GM23338 (cell line): ENCODE results near the gene COX17.

Source experiments
- CREB1 ChIP-seq: fragments of 250-450 bp; sonication (Bioruptor Pico); IDR thresholded peaks from 2 replicates; pipeline ENCODE4 v1.5.0; 2020; ENCODE audit warnings: low read depth, mild to moderate bottlenecking, moderate library complexity
- EZH2 ChIP-seq: fragments of 200-600 bp; sonication (generic); IDR thresholded peaks from one replicate; pipeline ENCODE4 v1.8.0; 2017; ENCODE audit warnings: antibody characterized with exemption, mild to moderate bottlenecking, low read depth; ENCODE audit not compliant: unreplicated experiment
- EZH2phosphoT487 ChIP-seq: fragments of 200-600 bp; sonication (generic); IDR thresholded peaks from one replicate; pipeline ENCODE4 v1.8.1; 2018; ENCODE audit warnings: antibody characterized with exemption; ENCODE audit not compliant: unreplicated experiment
- JUNB ChIP-seq: IDR thresholded peaks from one replicate; pipeline ENCODE4 v1.6.1; 2016; ENCODE audit warnings: antibody characterized with exemption; ENCODE audit not compliant: unreplicated experiment
- NANOG ChIP-seq: IDR thresholded peaks from 2 replicates; pipeline ENCODE4 v1.6.1; 2016; ENCODE audit warnings: antibody characterized with exemption, borderline replicate concordance
- POLR2AphosphoS5 ChIP-seq: IDR thresholded peaks from 2 replicates; pipeline ENCODE4 v1.6.1; 2016; ENCODE audit warnings: antibody characterized with exemption, low read depth
- STAT1 ChIP-seq: IDR thresholded peaks from one replicate; pipeline ENCODE4 v1.6.1; 2016; ENCODE audit warnings: antibody characterized with exemption; ENCODE audit not compliant: unreplicated experiment
- ZNF114 ChIP-seq: fragments of 250-450 bp; sonication (Bioruptor Pico); IDR thresholded peaks from 2 replicates; pipeline ENCODE4 v1.5.0; 2020; ENCODE audit warnings: mild to moderate bottlenecking, moderate library complexity
- ZNF331 ChIP-seq: fragments of 250-450 bp; sonication (Bioruptor Pico); IDR thresholded peaks from 2 replicates; pipeline ENCODE4 v1.5.0; 2020; ENCODE audit warnings: low read depth, mild to moderate bottlenecking, moderate library complexity
- TF ChIP-seq, protein P1 (sequence below), 2 experiments: fragments of 200-600 bp in 1 of 2; sonication (generic) in 1 of 2; conservative IDR thresholded peaks; 2 replicates each; pipeline versions ENCODE4 v1.5.1 to v1.6.1; 2016 to 2017; ENCODE audit warnings: antibody characterized with exemption in 2 of 2, low read depth in 2 of 2, mild to moderate bottlenecking in 2 of 2, moderate library complexity in 1 of 2
- TF ChIP-seq, protein P2 (sequence below): IDR thresholded peaks from one replicate; pipeline ENCODE4 v1.6.1; 2018; ENCODE audit warnings: antibody characterized with exemption; ENCODE audit not compliant: unreplicated experiment
- TF ChIP-seq, protein P3 (sequence below): IDR thresholded peaks from 2 replicates; pipeline ENCODE4 v1.6.1; 2016; ENCODE audit warnings: antibody characterized with exemption

DNA sequence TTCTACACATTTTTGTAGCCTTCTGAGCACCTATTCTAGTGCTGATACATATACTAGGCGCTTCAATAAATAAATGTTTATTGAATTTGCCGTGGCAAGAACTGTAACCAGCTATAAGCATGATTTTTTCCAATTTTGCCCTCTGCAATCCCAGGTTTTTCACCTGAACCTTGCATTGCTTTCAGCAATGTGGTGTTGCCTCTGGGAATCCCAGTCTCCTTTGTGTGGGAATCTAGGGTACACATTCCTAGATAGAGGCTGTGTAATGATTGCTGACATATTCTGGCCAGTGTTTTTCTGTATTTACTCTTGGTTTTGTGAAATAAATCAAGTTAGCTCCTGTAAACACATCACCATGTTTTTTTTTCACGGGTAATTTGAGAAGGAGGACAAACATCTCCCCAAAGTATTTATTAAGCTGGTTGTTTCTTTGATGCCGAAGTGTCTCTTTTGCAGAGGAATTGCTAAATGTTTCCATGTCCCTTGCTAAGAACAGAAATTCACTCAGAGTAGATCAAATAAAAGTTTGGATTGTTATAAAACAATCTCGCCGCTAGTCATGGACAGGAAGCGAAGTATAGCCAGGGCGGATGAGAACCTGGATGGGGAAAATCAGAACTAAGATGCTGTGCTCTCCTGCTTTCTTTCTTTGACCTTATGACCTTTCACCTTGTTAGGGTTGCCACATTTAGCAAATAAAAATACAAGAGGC, 26.8 kb upstream of the COX17 start:
- TF ChIP-seq POLR2AphosphoS5, result no peak
- no peak for TF ChIP-seq EZH2phosphoT487
- TF ChIP-seq, protein P1, sequence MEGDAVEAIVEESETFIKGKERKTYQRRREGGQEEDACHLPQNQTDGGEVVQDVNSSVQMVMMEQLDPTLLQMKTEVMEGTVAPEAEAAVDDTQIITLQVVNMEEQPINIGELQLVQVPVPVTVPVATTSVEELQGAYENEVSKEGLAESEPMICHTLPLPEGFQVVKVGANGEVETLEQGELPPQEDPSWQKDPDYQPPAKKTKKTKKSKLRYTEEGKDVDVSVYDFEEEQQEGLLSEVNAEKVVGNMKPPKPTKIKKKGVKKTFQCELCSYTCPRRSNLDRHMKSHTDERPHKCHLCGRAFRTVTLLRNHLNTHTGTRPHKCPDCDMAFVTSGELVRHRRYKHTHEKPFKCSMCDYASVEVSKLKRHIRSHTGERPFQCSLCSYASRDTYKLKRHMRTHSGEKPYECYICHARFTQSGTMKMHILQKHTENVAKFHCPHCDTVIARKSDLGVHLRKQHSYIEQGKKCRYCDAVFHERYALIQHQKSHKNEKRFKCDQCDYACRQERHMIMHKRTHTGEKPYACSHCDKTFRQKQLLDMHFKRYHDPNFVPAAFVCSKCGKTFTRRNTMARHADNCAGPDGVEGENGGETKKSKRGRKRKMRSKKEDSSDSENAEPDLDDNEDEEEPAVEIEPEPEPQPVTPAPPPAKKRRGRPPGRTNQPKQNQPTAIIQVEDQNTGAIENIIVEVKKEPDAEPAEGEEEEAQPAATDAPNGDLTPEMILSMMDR (conservative IDR thresholded peaks at IDR 0.05; ENCODE audit: low read depth in 2 of 2), result no peak
- TF ChIP-seq, protein P2, sequence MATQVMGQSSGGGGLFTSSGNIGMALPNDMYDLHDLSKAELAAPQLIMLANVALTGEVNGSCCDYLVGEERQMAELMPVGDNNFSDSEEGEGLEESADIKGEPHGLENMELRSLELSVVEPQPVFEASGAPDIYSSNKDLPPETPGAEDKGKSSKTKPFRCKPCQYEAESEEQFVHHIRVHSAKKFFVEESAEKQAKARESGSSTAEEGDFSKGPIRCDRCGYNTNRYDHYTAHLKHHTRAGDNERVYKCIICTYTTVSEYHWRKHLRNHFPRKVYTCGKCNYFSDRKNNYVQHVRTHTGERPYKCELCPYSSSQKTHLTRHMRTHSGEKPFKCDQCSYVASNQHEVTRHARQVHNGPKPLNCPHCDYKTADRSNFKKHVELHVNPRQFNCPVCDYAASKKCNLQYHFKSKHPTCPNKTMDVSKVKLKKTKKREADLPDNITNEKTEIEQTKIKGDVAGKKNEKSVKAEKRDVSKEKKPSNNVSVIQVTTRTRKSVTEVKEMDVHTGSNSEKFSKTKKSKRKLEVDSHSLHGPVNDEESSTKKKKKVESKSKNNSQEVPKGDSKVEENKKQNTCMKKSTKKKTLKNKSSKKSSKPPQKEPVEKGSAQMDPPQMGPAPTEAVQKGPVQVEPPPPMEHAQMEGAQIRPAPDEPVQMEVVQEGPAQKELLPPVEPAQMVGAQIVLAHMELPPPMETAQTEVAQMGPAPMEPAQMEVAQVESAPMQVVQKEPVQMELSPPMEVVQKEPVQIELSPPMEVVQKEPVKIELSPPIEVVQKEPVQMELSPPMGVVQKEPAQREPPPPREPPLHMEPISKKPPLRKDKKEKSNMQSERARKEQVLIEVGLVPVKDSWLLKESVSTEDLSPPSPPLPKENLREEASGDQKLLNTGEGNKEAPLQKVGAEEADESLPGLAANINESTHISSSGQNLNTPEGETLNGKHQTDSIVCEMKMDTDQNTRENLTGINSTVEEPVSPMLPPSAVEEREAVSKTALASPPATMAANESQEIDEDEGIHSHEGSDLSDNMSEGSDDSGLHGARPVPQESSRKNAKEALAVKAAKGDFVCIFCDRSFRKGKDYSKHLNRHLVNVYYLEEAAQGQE, result no peak
- TF ChIP-seq EZH2, result no peak
- TF ChIP-seq, protein P3, sequence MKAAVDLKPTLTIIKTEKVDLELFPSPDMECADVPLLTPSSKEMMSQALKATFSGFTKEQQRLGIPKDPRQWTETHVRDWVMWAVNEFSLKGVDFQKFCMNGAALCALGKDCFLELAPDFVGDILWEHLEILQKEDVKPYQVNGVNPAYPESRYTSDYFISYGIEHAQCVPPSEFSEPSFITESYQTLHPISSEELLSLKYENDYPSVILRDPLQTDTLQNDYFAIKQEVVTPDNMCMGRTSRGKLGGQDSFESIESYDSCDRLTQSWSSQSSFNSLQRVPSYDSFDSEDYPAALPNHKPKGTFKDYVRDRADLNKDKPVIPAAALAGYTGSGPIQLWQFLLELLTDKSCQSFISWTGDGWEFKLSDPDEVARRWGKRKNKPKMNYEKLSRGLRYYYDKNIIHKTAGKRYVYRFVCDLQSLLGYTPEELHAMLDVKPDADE, result no peak
- no peak for TF ChIP-seq CREB1 (CRISPR knock-in tag)
- no peak for TF ChIP-seq ZNF331 (CRISPR knock-in tag)
- TF ChIP-seq NANOG, result no peak
- no peak for TF ChIP-seq STAT1
- TF ChIP-seq JUNB, result no peak
- no peak for TF ChIP-seq ZNF114 (CRISPR knock-in tag)
